Effector memory CD8-positive, alpha-beta T cell (primary cell): ENCODE measurements around the gene IL6ST.
"Not testable (repeated sequence)": the region's sequence is repeated elsewhere in the genome, so short reads cannot be mapped to it uniquely, and the experiment has no call there.

ENCODE experiments used
- ATAC-seq: fragments of 150-1000 bp; cut with Tn5 transposase; replicated peaks from 2 replicates; pipeline ENCODE4 v1.10.0; 2021; ENCODE audit warnings: mild to moderate bottlenecking, moderate library complexity
- DNase-seq, 3 experiments: peaks; one replicate each; pipeline ENCODE4 v3.0.0; 2021
- H3K27ac Mint-ChIP-seq, 2 donors: one replicate each; pipeline ENCODE4 v1.8.0; 2022; ENCODE audit warnings: mild to moderate bottlenecking in 2 of 2, mixed read lengths in 2 of 2, moderate library complexity in 2 of 2
- H3K27me3 Mint-ChIP-seq, 2 donors: one replicate each; pipeline ENCODE4 v1.8.0; 2022; ENCODE audit warnings: mixed read lengths in 2 of 2
- H3K36me3 Mint-ChIP-seq: one replicate; pipeline ENCODE4 v1.8.0; 2022; ENCODE audit warnings: mild to moderate bottlenecking, moderate library complexity, mixed read lengths; ENCODE audit not compliant: insufficient read depth
- H3K4me1 Mint-ChIP-seq, 2 donors: one replicate each; pipeline ENCODE4 v1.8.0; 2022; ENCODE audit warnings: low read depth in 2 of 2, mixed read lengths in 2 of 2
- H3K4me3 Mint-ChIP-seq, 2 donors: one replicate each; pipeline ENCODE4 v1.8.0; 2022; ENCODE audit warnings: mild to moderate bottlenecking in 2 of 2, mixed read lengths in 2 of 2, moderate library complexity in 2 of 2
- H3K9me3 Mint-ChIP-seq, 2 donors: one replicate each; pipeline ENCODE4 v1.8.0; 2022; ENCODE audit warnings: mixed read lengths in 2 of 2
- total RNA-seq, 9 experiments: gene quantifications; one replicate each; lab custom pipeline; 2026; lab: John Stamatoyannopoulos, UW

IL6ST gene
- 87.0 to 316 (median 178) reads per million in 9 experiments for total RNA-seq

DNA sequence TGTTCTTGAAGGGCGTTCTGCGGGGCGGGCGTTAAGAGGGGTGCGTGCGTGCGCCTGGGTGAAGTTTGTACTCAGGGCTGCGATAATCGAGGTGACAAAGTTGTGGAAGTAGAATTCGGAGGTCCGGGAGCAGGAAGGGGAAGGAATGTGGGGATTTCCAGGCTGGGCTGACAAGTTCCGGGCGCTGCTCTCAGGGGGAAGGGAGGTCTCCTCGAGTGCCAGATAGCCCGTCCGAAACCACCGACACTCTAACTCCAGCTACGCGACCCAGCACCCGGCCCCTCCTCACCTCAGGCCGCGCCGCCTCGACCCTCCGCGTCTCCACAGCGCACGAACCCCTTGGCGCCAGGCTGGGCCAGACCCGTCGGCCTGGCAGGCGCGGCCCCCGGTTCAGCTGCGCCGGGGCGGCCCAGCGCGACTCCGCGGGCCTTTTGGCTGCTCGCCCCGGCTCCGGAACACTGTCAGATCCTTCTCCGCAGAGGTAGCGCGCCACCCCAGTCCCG lies at the start of gene IL6ST:
TSS of gene IL6ST (minus strand) at position 469 of the 503 bp plus-strand sequence. CDS start 18,685 bp downstream, outside the sequence.
- H3K4me1 Mint-ChIP-seq = peaks cover 25 to 36% of the 10 kb centered on the region in 2 donors
- peak within 1 kb of the TSS; percentile 91 to 93 for H3K27ac Mint-ChIP-seq
- H3K27me3 Mint-ChIP-seq = no peaks in the 10 kb centered on the region
- no peaks in the 10 kb centered on the region for H3K9me3 Mint-ChIP-seq
- H3K36me3 Mint-ChIP-seq = peaks cover 9% of the 10 kb centered on the region
- peak; percentile 19 for ATAC-seq
- peak; percentile 17 to 42 (median 25) for DNase-seq
- H3K4me3 Mint-ChIP-seq = peak within 1 kb of the TSS; percentile 89 to 93

- Mint-ChIP-seq H3K27me3 (peaks cover 10 to 18% of the 10 kb centered on the region in 2 donors), H3K27ac (no peak overlapping the region), H3K36me3 (no peaks in the 10 kb centered on the region), H3K4me3 (no peak overlapping the region), H3K9me3 (no peaks in the 10 kb centered on the region), H3K4me1 (peaks cover 0 to 2% of the 10 kb centered on the region in 2 donors)
- DNase-seq (no peak), ATAC-seq (no peak)
Measured at GRCh38 chr5:56039985-56040384, 45.2 kb upstream of the IL6ST start.

DNA sequence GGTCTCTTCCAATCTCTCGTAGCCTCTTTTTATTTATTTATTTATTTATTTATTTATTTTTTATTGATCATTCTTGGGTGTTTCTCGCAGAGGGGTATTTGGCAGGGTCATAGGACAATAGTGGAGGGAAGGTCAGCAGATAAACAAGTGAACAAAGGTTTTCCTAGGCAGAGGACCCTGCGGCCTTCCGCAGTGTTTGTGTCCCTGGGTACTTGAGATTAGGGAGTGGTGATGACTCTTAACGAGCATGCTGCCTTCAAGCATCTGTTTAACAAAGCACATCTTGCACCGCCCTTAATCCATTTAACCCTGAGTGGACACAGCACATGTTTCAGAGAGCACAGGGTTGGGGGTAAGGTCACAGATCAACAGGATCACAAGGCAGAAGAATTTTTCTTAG lies 43.4 kb upstream of the IL6ST start:
- peaks cover 10 to 18% of the 10 kb centered on the region in 2 donors for H3K27me3 Mint-ChIP-seq
- not testable (repeated sequence) for H3K4me1 Mint-ChIP-seq, H3K4me3 Mint-ChIP-seq, H3K9me3 Mint-ChIP-seq, DNase-seq, ATAC-seq, H3K27ac Mint-ChIP-seq, H3K36me3 Mint-ChIP-seq

DNA sequence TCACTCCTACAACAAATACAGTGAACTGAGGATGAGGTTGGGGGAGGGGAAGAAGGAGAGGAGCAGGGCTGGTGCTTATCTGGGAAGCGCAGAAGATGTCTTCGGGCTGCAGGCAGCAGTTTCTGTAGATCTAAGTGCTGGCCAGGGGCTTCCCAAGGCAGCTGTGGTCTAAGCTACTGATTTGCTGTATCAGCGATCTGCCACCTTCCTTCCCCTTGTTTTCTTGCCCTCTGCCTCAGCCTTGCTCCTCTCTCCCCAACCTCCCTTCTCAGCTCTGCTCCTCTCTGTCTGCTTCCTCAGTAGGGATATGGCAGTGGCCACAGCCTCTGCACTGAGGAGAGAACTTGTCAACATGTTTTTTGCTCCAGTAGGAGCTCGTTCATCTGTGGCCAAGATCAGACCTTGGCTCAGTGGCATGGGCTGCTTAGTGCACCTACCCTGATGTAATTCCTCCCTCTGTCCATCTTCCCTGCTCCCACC lies 42.8 kb upstream of the IL6ST start:
- H3K4me3 Mint-ChIP-seq = no peak overlapping the region

GRCh38 chr5:56035394-56035793 lies 40.6 kb upstream of the IL6ST start:
- not testable (repeated sequence) for ATAC-seq, H3K36me3 Mint-ChIP-seq, H3K9me3 Mint-ChIP-seq, H3K4me1 Mint-ChIP-seq, H3K27ac Mint-ChIP-seq, DNase-seq, H3K4me3 Mint-ChIP-seq
- H3K27me3 Mint-ChIP-seq = peaks cover 5 to 18% of the 10 kb centered on the region in 2 donors

More for the DNA sequence above, 42.8 kb upstream of the IL6ST start:
- no peak for ATAC-seq
- Mint-ChIP-seq H3K9me3 (no peaks in the 10 kb centered on the region), H3K36me3 (no peaks in the 10 kb centered on the region), H3K27ac (no peak overlapping the region), H3K4me1 (peaks cover 0 to 2% of the 10 kb centered on the region in 2 donors), H3K27me3 (peaks cover 7 to 18% of the 10 kb centered on the region in 2 donors)
- DNase-seq = no peak

DNA sequence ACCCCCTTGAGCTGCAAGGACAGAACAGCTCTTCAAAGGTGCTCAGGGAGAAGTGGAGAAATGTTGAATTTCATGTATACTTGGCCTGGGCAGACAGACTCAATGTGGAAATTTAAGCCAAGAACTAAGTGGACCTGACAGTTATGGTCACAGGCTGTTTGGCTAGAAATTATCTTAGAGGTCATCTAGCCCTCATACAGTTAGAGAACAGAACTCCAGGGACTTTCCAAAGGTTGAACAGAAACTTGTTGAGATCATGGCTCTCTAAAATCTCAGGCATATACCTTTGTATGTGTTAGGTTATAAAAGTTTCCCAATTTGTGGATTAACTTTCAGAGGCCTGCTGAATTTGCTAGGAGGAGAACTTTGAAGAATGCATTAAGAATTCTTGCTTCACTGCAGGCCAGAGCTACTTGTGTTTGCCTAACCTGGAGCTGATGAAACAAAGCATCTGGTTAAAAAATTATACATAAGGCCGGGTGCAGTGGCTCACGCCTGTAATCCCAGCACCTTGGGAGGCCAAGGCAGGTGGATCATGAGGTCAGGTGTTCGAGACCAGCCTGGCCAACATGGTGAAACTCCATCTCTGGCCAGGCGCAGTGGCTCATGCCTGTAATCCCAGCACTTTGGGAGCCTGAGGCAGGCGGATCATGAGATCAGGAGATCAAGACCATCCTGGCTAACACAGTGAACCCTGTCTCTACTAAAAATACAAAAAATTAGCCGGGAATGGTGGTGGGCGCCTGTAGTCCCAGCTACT lies 35.3 kb upstream of the IL6ST start:
- not testable (repeated sequence) for H3K27ac Mint-ChIP-seq, H3K27me3 Mint-ChIP-seq

DNA sequence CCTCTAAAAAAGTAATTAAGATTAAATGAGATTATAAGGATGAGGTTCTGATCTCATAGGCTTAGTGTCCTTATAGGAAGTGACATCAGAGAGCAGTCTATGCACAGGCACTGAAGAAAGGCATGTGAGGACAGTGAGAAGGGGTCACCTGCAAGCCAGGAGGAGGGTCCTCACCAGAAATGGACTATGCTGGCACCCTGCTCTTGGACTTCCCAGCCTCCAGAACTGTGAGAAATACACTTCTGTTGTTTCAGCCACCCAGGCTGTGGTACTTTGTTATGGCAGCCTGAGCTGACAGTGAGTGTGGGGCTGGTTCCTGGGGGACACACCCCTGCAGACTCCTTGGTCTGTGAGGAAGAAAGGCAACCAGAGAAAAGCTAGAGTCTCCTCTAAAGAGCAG lies 34.7 kb upstream of the IL6ST start:
- H3K36me3 Mint-ChIP-seq = no peaks in the 10 kb centered on the region
- H3K27ac Mint-ChIP-seq = no peak overlapping the region
- DNase-seq = no peak
- ATAC-seq = no peak
- no peaks in the 10 kb centered on the region for H3K9me3 Mint-ChIP-seq
- no peaks in the 10 kb centered on the region for H3K4me1 Mint-ChIP-seq
- no peak overlapping the region for H3K4me3 Mint-ChIP-seq
- no peaks in the 10 kb centered on the region for H3K27me3 Mint-ChIP-seq

More for the DNA sequence above, 35.3 kb upstream of the IL6ST start:
- not testable (repeated sequence) for DNase-seq, ATAC-seq, H3K36me3 Mint-ChIP-seq, H3K9me3 Mint-ChIP-seq, H3K4me3 Mint-ChIP-seq, H3K4me1 Mint-ChIP-seq

GRCh38 chr5:56028708-56029107 lies 33.9 kb upstream of the IL6ST start:
- Mint-ChIP-seq H3K36me3 (no peaks in the 10 kb centered on the region), H3K4me3 (no peak overlapping the region)

DNA sequence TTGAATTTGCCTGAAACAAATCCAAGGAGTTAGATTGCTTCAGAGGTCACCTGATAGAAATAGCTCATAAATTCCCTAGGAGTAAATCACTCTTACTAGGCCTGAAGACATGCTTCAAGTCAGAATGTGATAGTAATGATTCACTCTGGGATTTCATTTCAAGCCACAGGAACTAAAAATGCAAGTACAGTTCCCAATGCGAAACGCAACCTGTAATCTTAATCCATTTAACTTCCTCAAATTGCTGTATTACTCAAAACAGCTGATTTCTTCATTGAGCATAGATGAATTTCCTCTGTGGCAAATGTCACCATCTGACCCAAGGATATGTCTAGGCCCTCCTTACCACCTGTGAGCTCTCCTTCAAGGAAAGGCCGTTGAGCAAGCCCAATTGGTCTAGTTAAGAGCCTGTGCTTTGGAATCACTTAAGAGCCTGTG lies 32.1 kb upstream of the IL6ST start:
- no peaks in the 10 kb centered on the region for H3K27me3 Mint-ChIP-seq
- DNase-seq (no peak), ATAC-seq (no peak)
- H3K4me3 Mint-ChIP-seq = no peak overlapping the region
- no peaks in the 10 kb centered on the region for H3K4me1 Mint-ChIP-seq
- H3K27ac Mint-ChIP-seq = no peak overlapping the region
- H3K36me3 Mint-ChIP-seq = no peaks in the 10 kb centered on the region
- no peaks in the 10 kb centered on the region for H3K9me3 Mint-ChIP-seq

More at GRCh38 chr5:56028708-56029107, 33.9 kb upstream of the IL6ST start:
- DNase-seq (no peak), ATAC-seq (no peak)
- Mint-ChIP-seq H3K9me3 (no peaks in the 10 kb centered on the region), H3K27ac (no peak overlapping the region), H3K27me3 (no peaks in the 10 kb centered on the region), H3K4me1 (no peaks in the 10 kb centered on the region)

- no peak overlapping the region for H3K27ac Mint-ChIP-seq
- ATAC-seq = no peak
- H3K4me1 Mint-ChIP-seq = no peaks in the 10 kb centered on the region
- no peaks in the 10 kb centered on the region for H3K27me3 Mint-ChIP-seq
- no peak overlapping the region for H3K4me3 Mint-ChIP-seq
- no peak for DNase-seq
- no peaks in the 10 kb centered on the region for H3K9me3 Mint-ChIP-seq
- no peaks in the 10 kb centered on the region for H3K36me3 Mint-ChIP-seq
Measured at GRCh38 chr5:56025151-56025885, 30.6 kb upstream of the IL6ST start.

- ATAC-seq (no peak), DNase-seq (no peak)
- no peak overlapping the region for H3K4me3 Mint-ChIP-seq
- H3K27ac Mint-ChIP-seq = no peak overlapping the region
- H3K9me3 Mint-ChIP-seq = no peaks in the 10 kb centered on the region
- no peaks in the 10 kb centered on the region for H3K36me3 Mint-ChIP-seq
- no peaks in the 10 kb centered on the region for H3K4me1 Mint-ChIP-seq
- no peaks in the 10 kb centered on the region for H3K27me3 Mint-ChIP-seq
Measured at GRCh38 chr5:56024810-56025150, 30.0 kb upstream of the IL6ST start.

DNA sequence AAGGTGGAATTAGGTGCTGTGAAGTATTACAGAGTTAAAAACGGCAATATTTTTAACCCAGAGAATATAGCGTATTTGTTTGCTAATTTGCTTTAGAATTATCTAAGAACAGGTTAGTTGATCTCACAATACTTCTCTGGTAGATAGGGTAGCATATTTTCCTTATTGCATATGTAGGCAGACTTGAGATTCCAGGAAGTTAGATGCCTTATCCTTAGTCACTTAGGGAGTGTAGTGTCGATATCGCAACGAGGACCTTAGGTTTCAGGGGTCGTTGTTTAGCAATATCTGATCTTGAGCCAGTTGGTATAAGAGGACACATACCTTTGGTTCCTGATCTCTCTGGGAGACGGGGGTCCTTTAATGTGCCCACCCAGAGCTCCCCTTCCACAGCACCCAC lies 28.5 kb upstream of the IL6ST start:
- Mint-ChIP-seq H3K4me1 (no peaks in the 10 kb centered on the region), H3K27me3 (no peaks in the 10 kb centered on the region)

DNA sequence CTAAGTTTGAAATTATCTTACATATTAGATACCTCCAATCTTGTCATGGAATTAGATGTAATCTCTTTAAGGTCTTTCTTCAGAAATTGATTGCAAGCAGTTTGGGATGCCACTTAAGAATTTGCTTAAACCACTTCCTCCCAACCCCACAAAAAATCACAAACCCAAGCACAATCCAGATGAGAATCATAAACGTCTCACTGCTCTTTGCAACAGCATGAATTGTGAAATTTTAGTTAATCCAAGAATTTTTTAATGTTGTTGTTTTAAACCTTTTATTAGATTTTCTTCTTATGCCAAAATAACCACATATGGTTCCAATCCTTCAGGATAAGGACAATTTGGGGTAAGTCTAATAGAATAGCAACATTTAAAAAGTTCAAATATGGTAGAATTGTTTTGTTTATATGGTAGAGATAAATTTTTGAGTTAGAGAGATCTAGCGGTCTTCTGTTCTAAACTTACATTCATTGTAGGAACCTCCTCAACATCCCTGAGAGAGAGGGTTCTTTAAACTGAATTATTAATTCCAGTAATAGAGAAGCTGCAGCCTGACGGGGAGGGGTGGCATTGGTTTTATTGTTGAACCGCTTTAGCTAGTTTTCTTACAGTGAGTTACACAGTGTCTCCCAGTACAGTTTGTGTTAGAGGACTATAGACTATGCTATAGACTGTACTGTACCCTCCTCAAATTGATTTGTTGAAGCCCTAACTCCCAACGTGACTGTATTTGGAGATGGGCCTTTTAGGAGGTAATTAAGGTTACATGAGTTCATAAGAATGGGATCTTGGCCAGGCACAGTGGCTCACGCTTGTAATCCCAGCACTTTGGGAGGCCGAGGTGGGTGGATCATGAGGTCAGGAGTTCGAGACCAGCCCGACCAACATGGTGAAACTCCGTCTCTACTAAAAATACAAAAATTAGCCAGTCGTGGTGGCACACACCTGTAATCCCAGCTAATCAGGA lies 24.8 kb upstream of the IL6ST start:
- Mint-ChIP-seq H3K4me3 (no peak overlapping the region), H3K27ac (no peak overlapping the region), H3K36me3 (no peaks in the 10 kb centered on the region), H3K4me1 (no peaks in the 10 kb centered on the region), H3K9me3 (no peaks in the 10 kb centered on the region), H3K27me3 (no peaks in the 10 kb centered on the region)
- ATAC-seq (no peak), DNase-seq (no peak)

More for the DNA sequence above, 28.5 kb upstream of the IL6ST start:
- no peak overlapping the region for H3K4me3 Mint-ChIP-seq
- DNase-seq = no peak
- H3K36me3 Mint-ChIP-seq = no peaks in the 10 kb centered on the region
- H3K9me3 Mint-ChIP-seq = no peaks in the 10 kb centered on the region
- no peak for ATAC-seq
- H3K27ac Mint-ChIP-seq = no peak overlapping the region
